ENCODE data around the gene OR6C4. TPM values are rescaled to one million over a fixed set of nuclear protein-coding genes. Genes with fewer than 3 reads are reported as not detected.

The OR6C4 gene
- total RNA-seq (2022; extraction: Qiagen RNA extraction) = not detected in 5 replicates

GRCh38 chr12:55549302-55549701 lies at the start of gene OR6C4:
TSS of gene OR6C4 (plus strand) at chr12:55549602. CDS start at chr12:55551227, 1,625 bp downstream.

GRCh38 chr12:55572168-55572567 lies 22.8 kb downstream of the OR6C4 start, which contains the start of gene OR2AP1:
TSS of gene OR2AP1 (plus strand) at chr12:55572468. CDS start at chr12:55574415, 1,947 bp downstream.

Other genes starting within 250 kb of the OR6C4 start
- gene OR6C1, start 235.3 kb upstream of the OR6C4 start, total RNA-seq (2022; extraction: Qiagen RNA extraction) = not detected in 5 replicates
- not detected in 5 replicates for gene OR6C3, start 218.9 kb upstream of the OR6C4 start, total RNA-seq (2022; extraction: Qiagen RNA extraction)
- not detected in 5 replicates for gene OR6C75, start 186.6 kb upstream of the OR6C4 start, total RNA-seq (2022; extraction: Qiagen RNA extraction)
- not detected in 5 replicates for gene OR6C65, start 149.1 kb upstream of the OR6C4 start, total RNA-seq (2022; extraction: Qiagen RNA extraction)
- gene OR6C76, start 123.3 kb upstream of the OR6C4 start, total RNA-seq (2022; extraction: Qiagen RNA extraction) = not detected in 5 replicates
- not detected in 5 replicates for gene OR6C2, start 105.5 kb upstream of the OR6C4 start, total RNA-seq (2022; extraction: Qiagen RNA extraction)
- not detected in 5 replicates for gene OR6C70, start 79.5 kb upstream of the OR6C4 start, total RNA-seq (2022; extraction: Qiagen RNA extraction)
- not detected in 5 replicates for gene OR6C68, start 57.2 kb upstream of the OR6C4 start, total RNA-seq (2022; extraction: Qiagen RNA extraction)
- gene OR2AP1, start 22.9 kb downstream of the OR6C4 start, total RNA-seq (2022; extraction: Qiagen RNA extraction) = not detected in 5 replicates
- gene OR10P1, start 87.3 kb downstream of the OR6C4 start, total RNA-seq (2022; extraction: Qiagen RNA extraction) = not detected in 5 replicates
- gene ITGA7, start 158.3 kb downstream of the OR6C4 start, total RNA-seq (2022; extraction: Qiagen RNA extraction) = 0.77 to 1.8 TPM (median 1.0 TPM) in 5 replicates
- 129 to 155 TPM (median 147 TPM) in 5 replicates for gene BLOC1S1, start 166.4 kb downstream of the OR6C4 start, total RNA-seq (2022; extraction: Qiagen RNA extraction)
- 2.1 to 2.8 TPM (median 2.3 TPM) in 5 replicates for gene RDH5, start 170.8 kb downstream of the OR6C4 start, total RNA-seq (2022; extraction: Qiagen RNA extraction)
- gene CD63, start 179.4 kb downstream of the OR6C4 start, total RNA-seq (2022; extraction: Qiagen RNA extraction) = 661 to 730 TPM (median 714 TPM) in 5 replicates
- gene GDF11, start 193.5 kb downstream of the OR6C4 start, total RNA-seq (2022; extraction: Qiagen RNA extraction) = 2.6 to 4.1 TPM (median 3.8 TPM) in 5 replicates

All from A549 treated with Mapracorat at 1 μM for 4 hours (cell line).